NCI-H187 treated with DMSO at 0.1 percent for 48 hours (cell line): ENCODE measurements around the gene MESP2.
"Not testable (repeated sequence)": the region's sequence is repeated elsewhere in the genome, so short reads cannot be mapped to it uniquely, and the experiment has no call there.

ENCODE experiments used
- DNase-seq: peaks from one replicate; lab custom pipeline; 2025; lab: John Stamatoyannopoulos, UW

The MESP2 gene

GRCh38 chr15:89781891-89782618 lies 5.9 kb downstream of the MESP2 start:
- no peak for DNase-seq

- not testable (repeated sequence) for DNase-seq
Measured at GRCh38 chr15:89782619-89782950, 6.5 kb downstream of the MESP2 start.

DNA sequence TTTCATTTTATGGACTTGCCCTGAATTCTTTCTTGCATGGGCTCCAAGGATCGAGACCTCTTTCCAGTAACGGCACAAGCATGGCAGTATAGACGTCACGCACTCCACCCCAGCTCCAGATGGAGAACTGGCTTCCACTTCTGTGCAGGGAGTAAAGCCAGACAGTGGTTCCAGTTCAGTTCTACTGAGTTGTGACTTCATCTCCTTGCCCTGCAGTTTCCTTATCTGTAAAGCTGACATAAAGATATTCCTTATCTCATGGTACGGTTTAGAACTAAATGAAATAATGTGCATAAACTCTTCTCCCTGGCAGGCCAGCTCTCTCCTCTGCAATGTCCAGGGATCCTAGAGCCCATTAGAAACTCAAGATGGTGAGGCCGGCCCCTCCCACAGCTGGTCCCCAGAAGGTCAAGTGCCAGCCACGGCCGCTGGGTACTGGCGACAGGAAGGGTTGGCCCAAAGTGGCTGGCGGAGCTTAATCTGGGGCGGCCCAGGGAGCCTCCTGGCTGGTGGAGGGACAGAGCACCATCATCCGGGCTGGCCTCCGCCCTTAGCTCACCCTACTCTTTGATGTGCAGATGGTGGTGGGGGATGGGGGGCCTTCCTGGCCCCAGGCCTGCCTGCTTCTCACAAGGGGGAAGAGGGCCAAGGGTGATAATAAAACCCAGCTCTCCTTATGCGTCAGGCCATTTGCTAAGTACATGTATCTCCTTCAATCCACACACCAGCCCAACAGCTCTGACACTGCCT lies 7.2 kb downstream of the MESP2 start:
- no peak for DNase-seq

DNA sequence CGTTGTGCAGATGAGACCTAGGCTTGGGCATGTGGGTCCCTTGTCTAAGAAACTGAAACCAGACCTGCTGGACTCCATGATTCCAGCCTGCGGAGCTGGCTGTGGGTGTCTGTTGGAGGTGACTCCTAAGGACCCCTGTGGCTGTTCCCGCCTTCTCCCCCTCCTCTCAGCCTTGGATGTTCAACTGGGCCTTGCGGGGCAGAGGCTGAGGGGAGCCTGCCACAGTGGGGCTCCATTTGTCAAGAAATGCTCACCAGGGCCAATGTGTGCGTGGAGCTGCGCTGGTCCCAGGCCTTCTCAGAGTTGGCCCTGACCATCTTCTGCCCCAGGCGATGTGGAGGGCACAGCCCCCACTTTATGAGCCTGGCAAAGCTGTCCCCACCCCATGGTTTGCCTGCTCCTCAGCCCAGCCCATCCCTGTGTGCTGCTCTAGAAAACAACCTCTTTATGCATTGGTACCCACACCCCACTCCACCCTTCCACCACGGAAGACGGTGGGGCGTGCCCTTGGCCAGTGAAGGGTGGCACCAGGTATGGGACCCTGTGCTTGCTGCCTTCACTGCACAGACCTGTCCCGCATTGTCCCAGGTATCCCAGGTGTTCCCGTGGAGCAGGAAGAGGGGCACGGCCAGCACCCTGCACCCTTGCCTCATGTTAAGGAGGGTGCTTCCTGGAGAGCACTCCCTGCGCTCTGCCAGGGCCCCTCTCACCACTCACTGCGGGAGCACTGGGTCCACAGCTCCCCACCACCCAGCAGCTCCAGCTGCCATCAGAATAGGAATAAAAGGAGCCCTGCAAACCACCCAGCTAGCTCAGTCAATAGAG lies 7.9 kb downstream of the MESP2 start:
- DNase-seq: no peak

- no peak for DNase-seq
Measured at GRCh38 chr15:89784686-89784960, 8.5 kb downstream of the MESP2 start.

DNA sequence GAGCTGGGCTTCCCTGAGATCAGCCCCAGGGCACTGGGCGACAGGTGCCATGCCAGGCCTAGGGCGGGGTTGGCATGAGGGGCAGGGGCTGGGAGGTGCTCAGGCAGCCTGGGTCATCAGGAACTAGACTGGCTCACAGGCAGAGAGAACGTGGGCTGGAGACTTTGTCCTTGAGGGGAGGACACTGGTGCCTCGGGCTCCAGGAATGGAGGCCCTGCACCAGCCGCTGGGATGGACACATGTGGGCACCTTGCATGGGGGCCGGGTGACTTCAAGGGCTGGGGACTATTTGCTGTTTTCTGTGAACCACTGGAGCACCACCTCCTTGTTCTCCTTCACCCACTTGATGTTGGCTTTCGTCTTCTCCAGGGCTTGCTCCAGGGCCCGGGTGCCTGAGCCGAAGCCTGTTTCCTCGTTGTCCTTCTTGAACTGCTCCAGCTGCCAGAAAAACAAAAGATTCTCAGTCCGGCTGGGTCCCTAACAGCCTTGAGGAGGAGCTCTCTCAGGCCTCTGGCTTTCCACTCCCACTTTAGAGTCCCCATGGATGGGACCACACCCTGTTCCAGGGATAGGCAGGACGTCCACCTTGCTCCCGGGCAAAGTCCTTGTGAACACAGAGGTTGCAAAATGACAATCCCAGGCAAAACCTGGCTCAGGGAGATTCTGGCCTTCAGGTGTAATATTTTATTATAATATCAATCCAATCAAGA lies 9.1 kb downstream of the MESP2 start:
- DNase-seq: no peak

- DNase-seq: no peak
Measured at GRCh38 chr15:89785774-89786140, 9.6 kb downstream of the MESP2 start.

GRCh38 chr15:89787944-89788343 lies 11.8 kb downstream of the MESP2 start:
- DNase-seq: no peak

GRCh38 chr15:89788585-89788984 lies 12.5 kb downstream of the MESP2 start:
- not testable (repeated sequence) for DNase-seq

GRCh38 chr15:89790206-89790605 lies 14.1 kb downstream of the MESP2 start:
- no peak for DNase-seq

- no peak for DNase-seq
Measured at GRCh38 chr15:89790661-89791060, 14.5 kb downstream of the MESP2 start.

DNA sequence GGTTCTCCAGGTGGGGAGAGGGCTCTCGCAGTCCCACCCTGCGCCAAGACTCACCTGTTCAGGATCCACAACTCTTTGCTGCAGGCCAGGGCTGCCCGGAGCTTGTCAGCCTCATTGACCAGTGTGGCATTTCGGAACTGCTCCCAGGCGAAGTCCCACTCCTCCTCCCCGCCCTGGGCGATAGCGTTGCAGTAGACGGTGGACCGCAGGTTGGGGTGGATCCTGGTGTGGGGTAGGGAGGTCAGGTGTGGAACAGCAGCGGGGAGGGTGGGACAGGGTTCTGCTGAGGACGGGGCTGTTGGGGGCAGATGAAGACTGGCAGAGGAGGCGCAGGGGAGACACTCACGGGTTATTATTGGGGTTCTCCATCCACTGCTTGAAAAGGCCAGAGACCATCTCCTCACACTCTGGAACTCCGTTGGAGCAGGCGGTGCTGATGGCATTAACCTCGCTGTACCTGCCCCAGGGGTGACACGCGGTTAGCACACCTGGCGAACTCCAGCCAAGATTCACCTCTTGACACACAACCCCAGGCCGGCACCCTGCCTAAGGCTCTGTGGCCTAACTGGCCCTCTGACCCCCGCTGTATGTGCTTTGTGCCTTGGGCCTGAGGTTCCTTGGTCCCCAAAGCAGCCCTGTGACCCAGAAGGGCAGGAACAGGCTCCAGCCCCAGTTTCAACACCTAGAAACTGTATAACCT lies 16.1 kb downstream of the MESP2 start:
- DNase-seq: no peak

DNA sequence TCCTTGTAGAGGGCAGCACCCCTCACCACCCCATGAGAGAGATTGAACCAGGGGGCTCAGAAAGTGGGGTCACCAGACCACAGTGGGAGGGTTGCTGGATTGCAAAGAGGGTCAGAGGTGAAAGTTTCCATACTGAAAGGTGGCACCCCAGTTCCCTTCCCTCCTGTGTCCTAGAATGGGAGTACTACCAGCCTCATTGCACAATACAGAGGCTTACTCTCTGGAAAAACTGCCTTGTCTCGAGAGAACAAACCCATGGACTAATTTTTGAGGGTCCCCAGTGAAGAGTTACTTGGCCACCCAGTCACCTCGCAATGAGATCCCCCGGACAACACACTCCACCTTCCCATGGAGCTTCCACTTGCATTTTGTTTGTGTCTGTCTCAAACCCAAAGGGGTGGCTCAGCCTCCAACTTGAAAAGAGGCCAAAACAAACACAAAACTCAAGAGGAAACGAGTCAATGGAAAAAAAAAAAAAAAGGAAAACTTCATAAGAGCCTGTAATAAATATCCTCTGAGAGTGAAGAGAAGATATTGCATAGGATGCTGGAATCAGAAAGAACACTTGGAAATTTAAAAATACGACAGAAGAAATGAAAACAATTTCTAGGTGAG lies 18.6 kb downstream of the MESP2 start:
- DNase-seq: no peak

GRCh38 chr15:89795996-89796395 lies 19.9 kb downstream of the MESP2 start:
- no peak for DNase-seq

DNA sequence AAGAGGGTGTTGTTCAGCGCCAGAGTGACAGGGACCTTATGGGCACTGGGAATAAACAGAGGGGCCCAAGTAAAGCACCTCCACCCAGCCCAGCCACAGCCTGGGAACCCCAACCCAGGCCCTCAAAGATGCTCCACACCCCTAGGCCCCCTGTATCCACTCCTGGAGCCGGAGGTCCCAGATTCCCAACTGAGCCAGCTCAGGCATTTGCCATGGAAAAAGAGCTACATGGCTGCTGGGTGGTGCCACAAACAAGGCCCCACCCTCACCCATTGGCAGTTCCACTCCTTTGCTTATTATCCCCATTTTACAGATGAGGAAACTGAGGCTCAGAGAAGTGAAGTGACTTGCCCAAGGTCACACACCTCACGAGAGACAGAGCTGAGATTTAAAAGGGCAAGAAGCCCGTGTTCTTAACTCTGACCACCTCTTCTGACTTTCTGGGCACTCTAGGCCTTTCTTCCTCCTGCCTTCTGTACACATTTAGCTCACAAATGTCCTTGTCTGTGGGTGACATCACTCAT lies 21.6 kb downstream of the MESP2 start:
- no peak for DNase-seq

DNA sequence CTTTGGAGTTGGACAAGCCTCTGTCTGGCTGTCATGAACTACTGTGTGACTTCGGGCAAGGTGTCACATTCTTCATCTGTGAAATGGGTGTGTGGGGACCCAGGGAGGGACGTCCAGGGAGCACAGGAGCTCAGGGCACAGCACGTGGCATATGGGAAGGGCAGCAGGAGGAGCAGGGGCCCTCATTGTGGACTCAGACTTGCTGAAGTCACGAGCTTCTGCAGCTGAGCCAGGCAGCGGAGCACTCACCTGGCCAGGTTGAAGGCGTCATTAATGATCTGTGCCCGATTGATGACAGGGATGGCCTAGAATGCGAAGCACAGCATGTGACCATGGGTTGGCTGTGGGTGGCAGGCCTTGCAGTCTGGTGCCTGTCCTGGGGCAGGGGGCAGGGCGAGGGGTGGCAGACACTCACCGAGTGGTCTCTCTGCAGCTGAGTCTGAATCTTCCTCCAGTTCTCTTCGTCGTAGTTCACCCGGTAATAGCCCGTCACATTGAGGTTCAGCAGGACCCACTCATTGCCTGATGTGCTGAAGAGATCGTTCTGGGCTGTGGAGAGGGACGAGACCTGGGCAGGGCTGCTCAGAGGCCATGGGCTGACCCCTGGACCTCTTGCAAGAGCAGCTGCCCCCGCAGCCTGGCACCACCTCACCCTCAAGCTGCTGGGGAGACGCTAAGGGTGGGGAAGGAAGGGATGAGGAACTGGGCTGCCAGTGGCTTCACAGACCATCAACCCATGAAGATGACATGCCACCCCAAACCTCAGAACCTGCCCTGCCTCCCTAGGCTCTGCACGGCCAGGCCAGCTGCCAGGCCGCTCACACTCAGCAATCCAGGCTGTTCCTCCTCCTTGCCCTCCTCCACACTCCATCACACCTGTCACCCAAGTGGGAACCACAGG lies 23.1 kb downstream of the MESP2 start:
- DNase-seq: no peak

- DNase-seq: no peak
Measured at GRCh38 chr15:89799918-89800498, 23.9 kb downstream of the MESP2 start.

DNA sequence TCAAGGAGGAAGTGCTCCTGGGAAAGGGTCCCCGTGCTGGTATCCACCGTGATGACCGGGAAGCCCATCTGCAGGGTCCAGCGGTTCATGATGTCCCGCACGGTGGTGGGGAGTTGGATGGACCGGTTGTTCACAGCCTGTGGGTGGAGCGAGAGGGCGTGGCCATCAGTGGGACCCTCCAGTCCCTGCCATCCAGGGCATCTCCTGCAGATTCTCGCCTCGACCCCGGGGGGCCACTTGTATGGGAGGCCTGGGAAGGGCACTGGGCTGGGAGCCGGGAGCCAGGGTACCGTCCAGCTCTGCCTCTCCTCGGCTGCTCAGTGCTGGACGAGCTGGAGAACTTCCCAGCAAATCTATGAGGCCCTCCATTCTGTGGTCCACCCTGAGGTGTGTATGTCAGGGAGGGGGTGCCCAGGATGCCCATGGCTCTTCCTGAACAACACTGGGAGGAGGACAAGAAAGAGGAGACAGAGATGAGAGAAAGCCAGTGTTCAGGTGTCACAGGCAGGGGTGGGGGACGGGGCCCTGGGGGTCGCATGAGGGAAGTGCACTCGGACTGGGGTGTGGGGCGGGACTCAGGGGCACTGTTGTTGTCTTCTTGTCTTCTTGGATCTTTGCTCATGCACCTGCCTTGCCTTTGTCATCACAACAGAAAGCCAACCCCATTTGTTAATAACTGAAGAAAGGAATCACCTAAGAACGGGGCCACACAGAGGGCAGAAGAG lies 25.5 kb downstream of the MESP2 start:
- no peak for DNase-seq
